HepG2 (cell line): ENCODE measurements around the gene C3orf70. TPM values are rescaled to one million over a fixed set of nuclear protein-coding genes. Genes with fewer than 3 reads are reported as not detected.

ENCODE experiments used
- AHR ChIP-seq: IDR thresholded peaks from 2 replicates; pipeline ENCODE4 v1.6.1; 2018; ENCODE audit warnings: missing genetic modification reagents, missing compliant biosample characterization
- ERF ChIP-seq: IDR thresholded peaks from 2 replicates; pipeline ENCODE4 v1.6.1; 2018; ENCODE audit warnings: missing biosample characterization, missing genetic modification reagents
- ESRRA ChIP-seq: sonication (generic); formaldehyde crosslinking; IDR thresholded peaks from 2 replicates; pipeline ENCODE4 v1.5.1; 2020; ENCODE audit warnings: mild to moderate bottlenecking, low read depth, missing genetic modification reagents
- FOXP1 ChIP-seq, 2 experiments: fragments of 450-650 bp in 1 of 2; IDR thresholded peaks; 2 replicates each; pipeline ENCODE4 v1.6.1; 2017 to 2018; ENCODE audit warnings: antibody characterized with exemption in 1 of 2
- GFI1 ChIP-seq: sonication (generic); formaldehyde crosslinking; IDR thresholded peaks from 2 replicates; pipeline ENCODE4 v1.5.0; 2020; ENCODE audit warnings: missing genetic modification reagents, mild to moderate bottlenecking, borderline replicate concordance
- HOXA3 ChIP-seq: sonication (generic); formaldehyde crosslinking; IDR thresholded peaks from 2 replicates; pipeline ENCODE4 v1.5.0; 2020; ENCODE audit warnings: missing genetic modification reagents
- JUNB ChIP-seq: sonication (generic); formaldehyde crosslinking; IDR thresholded peaks from 2 replicates; pipeline ENCODE4 v1.8.0; 2022; ENCODE audit warnings: missing genetic modification reagents, mild to moderate bottlenecking, borderline replicate concordance
- KDM5B ChIP-seq: sonication (generic); formaldehyde crosslinking; IDR thresholded peaks from 2 replicates; pipeline ENCODE4 v1.4.0; 2020; ENCODE audit warnings: missing genetic modification reagents, mild to moderate bottlenecking, borderline replicate concordance
- MYC ChIP-seq: sonication (generic); formaldehyde crosslinking; IDR thresholded peaks from 2 replicates; pipeline ENCODE4 v1.9.0; 2021; ENCODE audit warnings: missing genetic modification reagents, borderline replicate concordance
- PAXIP1 ChIP-seq: sonication (generic); formaldehyde crosslinking; conservative IDR thresholded peaks from 2 replicates; pipeline ENCODE4 v1.4.0; 2020; ENCODE audit warnings: mild to moderate bottlenecking, missing genetic modification reagents, moderate library complexity
- POLR2A ChIP-seq, 2 experiments: IDR thresholded peaks; 2 replicates each; pipeline ENCODE4 v1.6.1; 2011; ENCODE audit warnings: low read depth in 2 of 2, low read length in 2 of 2, mild to moderate bottlenecking in 1 of 2, moderate library complexity in 1 of 2; ENCODE audit not compliant: insufficient read depth in 1 of 2
- RFX1 ChIP-seq: fragments of 450-650 bp; IDR thresholded peaks from 2 replicates; pipeline ENCODE4 v1.6.1; 2017
- TAF15 ChIP-seq: fragments of 200-400 bp; formaldehyde crosslinking; IDR thresholded peaks from one replicate; pipeline ENCODE4 v1.6.1; 2018; ENCODE audit warnings: mild to moderate bottlenecking, low read depth, low read length; ENCODE audit not compliant: poor library complexity, severe bottlenecking
- ZNF235 ChIP-seq: sonication (generic); formaldehyde crosslinking; IDR thresholded peaks from 2 replicates; pipeline ENCODE4 v1.8.1; 2023; ENCODE audit warnings: mild to moderate bottlenecking, missing genetic modification reagents, borderline replicate concordance
- ZNF263 ChIP-seq: sonication (generic); formaldehyde crosslinking; IDR thresholded peaks from 2 replicates; pipeline ENCODE4 v1.4.0; 2020; ENCODE audit warnings: missing genetic modification reagents
- ZNF335 ChIP-seq: sonication (generic); formaldehyde crosslinking; IDR thresholded peaks from 2 replicates; pipeline ENCODE4 v1.4.0; 2020; ENCODE audit warnings: missing genetic modification reagents
- ZNF501 ChIP-seq: sonication (generic); formaldehyde crosslinking; IDR thresholded peaks from 2 replicates; pipeline ENCODE4 v1.5.1; 2020; ENCODE audit warnings: mild to moderate bottlenecking, moderate library complexity, missing genetic modification reagents
- ZNF574 ChIP-seq: sonication (generic); formaldehyde crosslinking; IDR thresholded peaks from 2 replicates; pipeline ENCODE4 v1.4.0; 2020; ENCODE audit warnings: missing genetic modification reagents
- ZNF768 ChIP-seq: sonication (generic); formaldehyde crosslinking; IDR thresholded peaks from 2 replicates; pipeline ENCODE4 v1.4.0; 2020; ENCODE audit warnings: missing genetic modification reagents
- ZNF776 ChIP-seq: sonication (generic); formaldehyde crosslinking; IDR thresholded peaks from 2 replicates; pipeline ENCODE4 v1.4.0; 2020; ENCODE audit warnings: mild to moderate bottlenecking, missing genetic modification reagents
- ZNF878 ChIP-seq: sonication (generic); formaldehyde crosslinking; IDR thresholded peaks from 2 replicates; pipeline ENCODE4 v1.8.1; 2023; ENCODE audit warnings: mild to moderate bottlenecking, missing genetic modification reagents, moderate library complexity
- polyA plus RNA-seq, 8 experiments: library from polyadenylated mRNA; depleted of rRNA in 3 of 8; stranded (reverse) in 7 of 8; unstranded in 1 of 8; fragments of >200 nt; fragmentation: Illumina TruSeq in 4 of 8; extraction: Trizol in 4 of 8; gene quantifications; 2 replicates each; pipeline versions ENCODE4 v1.2.1 to v1.2.3, GENCODE V29; 2011 to 2016; ENCODE audit warnings: low read depth in 4 of 8, missing spikeins in 1 of 8, mixed read lengths in 1 of 8; ENCODE audit not compliant: insufficient read depth in 1 of 8
- total RNA-seq, 5 experiments: library from RNA; depleted of rRNA; stranded (reverse); fragments of >200 nt; fragmentation: Illumina TruSeq; extraction: Trizol; gene quantifications; 2 replicates each; pipeline ENCODE4 v1.2.3, GENCODE V29; 2016; ENCODE audit warnings: low read depth in 1 of 5
- TF ChIP-seq, protein P1 (sequence below): sonication (generic); formaldehyde crosslinking; IDR thresholded peaks from 2 replicates; pipeline ENCODE4; 2020; ENCODE audit warnings: missing genetic modification reagents, mild to moderate bottlenecking, borderline replicate concordance

C3orf70 gene
- total and polyA plus RNA-seq, 2 of the 13 experiments (the other 11 are each of a cell fraction or from before 2014, with no cell fraction given), result 0.79 to 2.4 TPM

GRCh38 chr3:185175370-185175987 is 22.6 kb upstream of the C3orf70 start (continued):
- TF ChIP-seq, protein P1, sequence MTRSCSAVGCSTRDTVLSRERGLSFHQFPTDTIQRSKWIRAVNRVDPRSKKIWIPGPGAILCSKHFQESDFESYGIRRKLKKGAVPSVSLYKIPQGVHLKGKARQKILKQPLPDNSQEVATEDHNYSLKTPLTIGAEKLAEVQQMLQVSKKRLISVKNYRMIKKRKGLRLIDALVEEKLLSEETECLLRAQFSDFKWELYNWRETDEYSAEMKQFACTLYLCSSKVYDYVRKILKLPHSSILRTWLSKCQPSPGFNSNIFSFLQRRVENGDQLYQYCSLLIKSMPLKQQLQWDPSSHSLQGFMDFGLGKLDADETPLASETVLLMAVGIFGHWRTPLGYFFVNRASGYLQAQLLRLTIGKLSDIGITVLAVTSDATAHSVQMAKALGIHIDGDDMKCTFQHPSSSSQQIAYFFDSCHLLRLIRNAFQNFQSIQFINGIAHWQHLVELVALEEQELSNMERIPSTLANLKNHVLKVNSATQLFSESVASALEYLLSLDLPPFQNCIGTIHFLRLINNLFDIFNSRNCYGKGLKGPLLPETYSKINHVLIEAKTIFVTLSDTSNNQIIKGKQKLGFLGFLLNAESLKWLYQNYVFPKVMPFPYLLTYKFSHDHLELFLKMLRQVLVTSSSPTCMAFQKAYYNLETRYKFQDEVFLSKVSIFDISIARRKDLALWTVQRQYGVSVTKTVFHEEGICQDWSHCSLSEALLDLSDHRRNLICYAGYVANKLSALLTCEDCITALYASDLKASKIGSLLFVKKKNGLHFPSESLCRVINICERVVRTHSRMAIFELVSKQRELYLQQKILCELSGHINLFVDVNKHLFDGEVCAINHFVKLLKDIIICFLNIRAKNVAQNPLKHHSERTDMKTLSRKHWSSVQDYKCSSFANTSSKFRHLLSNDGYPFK (CRISPR knock-in tag), result peak; percentile 27; the same call in 1 of the 2 replicates
- TF ChIP-seq ZNF574, result peak; percentile 50
- peak; percentile 62 for TF ChIP-seq PAXIP1 (CRISPR knock-in tag)
- TF ChIP-seq TAF15, result no peak
- TF ChIP-seq ZNF235 (CRISPR knock-in tag), result no peak
- peak; percentile 63 for TF ChIP-seq ZNF878 (CRISPR knock-in tag)
- TF ChIP-seq RFX1, result no peak
- peak; percentile 69; the same call in 1 of the 2 replicates for TF ChIP-seq HOXA3 (CRISPR knock-in tag)
- peak; percentile 29; the same call in 1 of the 2 replicates for TF ChIP-seq ERF (CRISPR knock-in tag)
- no peak for TF ChIP-seq ESRRA (CRISPR knock-in tag)
- TF ChIP-seq JUNB, result no peak
- TF ChIP-seq ZNF501 (CRISPR knock-in tag), result no peak
- no peak for TF ChIP-seq FOXP1 (IDR thresholded peaks at IDR 0.05)
- TF ChIP-seq FOXP1 (CRISPR knock-in tag; IDR thresholded peaks at IDR 0.05), result peak; percentile 78
- peak; percentile 38; the same call in 1 of the 2 replicates for TF ChIP-seq MYC (CRISPR knock-in tag)
- peak; percentile 71; the same call in 1 of the 2 replicates for TF ChIP-seq ZNF335 (CRISPR knock-in tag)
- no peak for TF ChIP-seq AHR (CRISPR knock-in tag)
- TF ChIP-seq POLR2A (IDR thresholded peaks at IDR 0.05; ENCODE audit: insufficient read depth in 1 of 2, low read depth in 2 of 2, low read length in 2 of 2), result peak; percentile 56 to 60
- TF ChIP-seq KDM5B (CRISPR knock-in tag), result peak; percentile 73; the same call in 1 of the 2 replicates
- TF ChIP-seq ZNF263 (CRISPR knock-in tag), result peak; percentile 96
- TF ChIP-seq ZNF768 (CRISPR knock-in tag), result peak; percentile 60; the same call in 1 of the 2 replicates
- TF ChIP-seq ZNF776 (CRISPR knock-in tag), result no peak
- peak; percentile 71; the same call in 1 of the 2 replicates for TF ChIP-seq GFI1
